HCT116 (cell line): Measurements from ENCODE around the gene RGS17.

ENCODE experiments used
- EZH2phosphoT487 ChIP-seq: fragments of 200-600 bp; IDR thresholded peaks from 2 replicates; pipeline ENCODE4 v1.6.1; 2018; ENCODE audit warnings: antibody characterized with exemption, borderline replicate concordance
- POLR2A ChIP-seq: IDR thresholded peaks from 2 replicates; pipeline ENCODE4 v1.7.0; 2011; ENCODE audit warnings: borderline replicate concordance; ENCODE audit not compliant: insufficient read depth, insufficient read length; ENCODE audit errors: extremely low read depth
- POLR2AphosphoS5 ChIP-seq: IDR thresholded peaks from 2 replicates; pipeline ENCODE4 v1.6.1; 2011; ENCODE audit warnings: mild to moderate bottlenecking, low read depth, low read length, moderate library complexity
- REST ChIP-seq: IDR thresholded peaks from 2 replicates; pipeline ENCODE4 v1.6.1; 2012; ENCODE audit warnings: low read depth
- TCF7L2 ChIP-seq: IDR thresholded peaks from 2 replicates; pipeline ENCODE4 v1.7.0; 2011; ENCODE audit warnings: borderline replicate concordance, inconsistent platforms; ENCODE audit not compliant: insufficient read depth, insufficient read length; ENCODE audit errors: extremely low read depth
- TF ChIP-seq, protein P1 (sequence below), 3 experiments: fragments of 200-600 bp in 1 of 3; sonication (generic) in 1 of 3; IDR thresholded peaks in 2 of 3; conservative IDR thresholded peaks in 1 of 3; 2 replicates each; pipeline ENCODE4 v1.5.1; 2012 to 2017; ENCODE audit warnings: low read depth in 2 of 3, low read length in 2 of 3, antibody characterized with exemption in 1 of 3, borderline replicate concordance in 1 of 3, control low read depth in 1 of 3, mild to moderate bottlenecking in 1 of 3, mixed read lengths in 1 of 3, mixed run types in 1 of 3, moderate library complexity in 1 of 3; ENCODE audit not compliant: insufficient read depth in 1 of 3

- TF ChIP-seq, protein P1, sequence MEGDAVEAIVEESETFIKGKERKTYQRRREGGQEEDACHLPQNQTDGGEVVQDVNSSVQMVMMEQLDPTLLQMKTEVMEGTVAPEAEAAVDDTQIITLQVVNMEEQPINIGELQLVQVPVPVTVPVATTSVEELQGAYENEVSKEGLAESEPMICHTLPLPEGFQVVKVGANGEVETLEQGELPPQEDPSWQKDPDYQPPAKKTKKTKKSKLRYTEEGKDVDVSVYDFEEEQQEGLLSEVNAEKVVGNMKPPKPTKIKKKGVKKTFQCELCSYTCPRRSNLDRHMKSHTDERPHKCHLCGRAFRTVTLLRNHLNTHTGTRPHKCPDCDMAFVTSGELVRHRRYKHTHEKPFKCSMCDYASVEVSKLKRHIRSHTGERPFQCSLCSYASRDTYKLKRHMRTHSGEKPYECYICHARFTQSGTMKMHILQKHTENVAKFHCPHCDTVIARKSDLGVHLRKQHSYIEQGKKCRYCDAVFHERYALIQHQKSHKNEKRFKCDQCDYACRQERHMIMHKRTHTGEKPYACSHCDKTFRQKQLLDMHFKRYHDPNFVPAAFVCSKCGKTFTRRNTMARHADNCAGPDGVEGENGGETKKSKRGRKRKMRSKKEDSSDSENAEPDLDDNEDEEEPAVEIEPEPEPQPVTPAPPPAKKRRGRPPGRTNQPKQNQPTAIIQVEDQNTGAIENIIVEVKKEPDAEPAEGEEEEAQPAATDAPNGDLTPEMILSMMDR (IDR thresholded peaks at IDR 0.05 in 2 of 3, conservative IDR thresholded peaks at IDR 0.05 in 1 of 3; ENCODE audit: borderline replicate concordance in 1 of 3, insufficient read depth in 1 of 3, low read depth in 2 of 3, low read length in 2 of 3), result no peak
- no peak for TF ChIP-seq EZH2phosphoT487
- TF ChIP-seq POLR2A, result no peak
- no peak for TF ChIP-seq TCF7L2
- TF ChIP-seq POLR2AphosphoS5, result no peak
- TF ChIP-seq REST, result no peak
Observed at GRCh38 chr6:153149891-153150290, 18.8 kb upstream of the RGS17 start.
